GM12892 (cell line): ENCODE data around the gene GRM4.

Source experiments
- POLR2A ChIP-seq: IDR thresholded peaks from 2 replicates; pipeline ENCODE4 v1.6.1; 2011; ENCODE audit warnings: low read depth, low read length, control low read depth
- POLR2AphosphoS5 ChIP-seq: IDR thresholded peaks from 2 replicates; pipeline ENCODE4 v1.6.1; 2011; ENCODE audit warnings: low read depth, low read length, control low read depth
- TAF1 ChIP-seq: IDR thresholded peaks from 2 replicates; pipeline ENCODE4 v1.6.1; 2011; ENCODE audit warnings: low read depth, mild to moderate bottlenecking, control low read depth, low read length, borderline replicate concordance

- TF ChIP-seq POLR2AphosphoS5, result no peak
- no peak for TF ChIP-seq TAF1
- no peak for TF ChIP-seq POLR2A
Measured at GRCh38 chr6:34102696-34103095, 43.2 kb downstream of the GRM4 start.
